Stimulated activated CD8-positive, alpha-beta memory T cell treated with anti-CD3 and anti-CD28 coated beads, Interleukin-12 subunit alpha, Interleukin-12 subunit beta, amount 100 ng/mL, for 24 hours (primary cell): ENCODE results near the gene AP2S1.
"Not testable (repeated sequence)": the region's sequence is repeated elsewhere in the genome, so short reads cannot be mapped to it uniquely, and the experiment has no call there.

ENCODE experiments used
- DNase-seq: peaks from one replicate; pipeline ENCODE4 v3.0.0-alpha.2; 2020; ENCODE audit errors: extremely low read depth

Gene AP2S1

GRCh38 chr19:46804432-46804831 lies 46.2 kb downstream of the AP2S1 start:
- not testable (repeated sequence) for DNase-seq

- no peak for DNase-seq
Measured at GRCh38 chr19:46803555-46803954, 47.1 kb downstream of the AP2S1 start.

GRCh38 chr19:46802152-46802551 lies 48.5 kb downstream of the AP2S1 start:
- DNase-seq = no peak

GRCh38 chr19:46798713-46799112 lies 51.9 kb downstream of the AP2S1 start:
- no peak for DNase-seq

GRCh38 chr19:46797881-46798280 lies 52.8 kb downstream of the AP2S1 start:
- DNase-seq = no peak

- DNase-seq = no peak
Measured at GRCh38 chr19:46791944-46792343, 58.7 kb downstream of the AP2S1 start.

GRCh38 chr19:46789371-46789770 lies 61.3 kb downstream of the AP2S1 start:
- no peak for DNase-seq

GRCh38 chr19:46788968-46789338 lies 61.7 kb downstream of the AP2S1 start:
- DNase-seq = no peak

- DNase-seq = peak; percentile 98
Measured at GRCh38 chr19:46788262-46788967, 62.2 kb downstream of the AP2S1 start, which contains the start of gene SLC1A5. TSS of gene SLC1A5 (minus strand) at chr19:46788594. CDS start at chr19:46787965, 629 bp downstream.
